SK-N-SH (cell line): ENCODE results near the gene SELENOM. TPM values are rescaled to one million over a fixed set of nuclear protein-coding genes. Genes with fewer than 3 reads are reported as not detected.

Source experiments
- CTCF ChIA-PET: fragments of 300-600, 350-600 bp; formaldehyde crosslinking; extraction: SDS; loops from one replicate; lab custom pipeline; 2021; lab: Yijun Ruan, JAX
- POLR2A ChIA-PET: fragments of 350-600 bp; sonication (Branson Sonifier 250); formaldehyde crosslinking; extraction: SDS; loops from one replicate; lab custom pipeline; 2020; ENCODE audit warnings: antibody characterized with exemption, inconsistent platforms; lab: Yijun Ruan, JAX
- DNase-seq: peaks from one replicate; pipeline ENCODE4 v3.0.0; 2012
- H2AFZ ChIP-seq: fragments of 200-600 bp; sonication (generic); 2 replicates; pipeline ENCODE4 v1.8.1; 2016; ENCODE audit warnings: antibody characterized with exemption, mild to moderate bottlenecking, low read depth
- H3F3A ChIP-seq: fragments of 200-600 bp; sonication (generic); replicated peaks from 2 replicates; pipeline ENCODE3; 2016; ENCODE audit warnings: antibody characterized with exemption, mild to moderate bottlenecking; ENCODE audit not compliant: insufficient read depth
- H3K27ac ChIP-seq, 2 experiments: fragments of 200-500 bp in 1 of 2; fragments of 200-600 bp in 1 of 2; sonication (Bioruptor generic) in 1 of 2; sonication (generic), shearing (Covaris generic) in 1 of 2; 2 replicates each; pipeline versions ENCODE4 v1.5.1 to v1.6.1; 2014 to 2016; ENCODE audit warnings: low read depth in 2 of 2, inconsistent platforms in 1 of 2, low read length in 1 of 2, mild to moderate bottlenecking in 1 of 2, mixed read lengths in 1 of 2
- H3K27me3 ChIP-seq: fragments of 200-600 bp; sonication (generic), shearing (Covaris generic); 2 replicates; pipeline ENCODE4 v1.6.1; 2016; ENCODE audit warnings: mixed run types; ENCODE audit not compliant: insufficient read depth
- H3K36me3 ChIP-seq, 2 experiments: fragments of 200-500 bp in 1 of 2; fragments of 200-600 bp in 1 of 2; sonication (Bioruptor generic) in 1 of 2; sonication (generic) in 1 of 2; replicated peaks in 1 of 2; 2 replicates each; pipeline versions ENCODE3 to v1.5.1; 2014 to 2016; ENCODE audit warnings: low read length in 1 of 2, mild to moderate bottlenecking in 1 of 2; ENCODE audit not compliant: insufficient read depth in 2 of 2, control insufficient read depth in 1 of 2
- H3K4me1 ChIP-seq, 2 experiments: fragments of 200-500 bp in 1 of 2; fragments of 200-600 bp in 1 of 2; sonication (Bioruptor generic) in 1 of 2; sonication (generic), shearing (Covaris generic) in 1 of 2; 2 replicates each; pipeline versions ENCODE4 v1.5.1 to v1.6.1; 2014 to 2016; ENCODE audit warnings: low read depth in 1 of 2, low read length in 1 of 2, mixed run types in 1 of 2; ENCODE audit not compliant: insufficient read depth in 2 of 2, control insufficient read depth in 1 of 2
- H3K4me2 ChIP-seq: fragments of 200-600 bp; sonication (generic), shearing (Covaris generic); 2 replicates; pipeline ENCODE4 v1.6.1; 2017; ENCODE audit warnings: mixed run types
- H3K4me3 ChIP-seq, 2 experiments: fragments of 200-500 bp in 1 of 2; fragments of 200-600 bp in 1 of 2; sonication (Bioruptor generic) in 1 of 2; sonication (generic), shearing (Covaris generic) in 1 of 2; 2 replicates each; pipeline versions ENCODE4 v1.5.1 to v1.8.1; 2014 to 2016; ENCODE audit warnings: low read depth in 2 of 2, inconsistent platforms in 1 of 2, low read length in 1 of 2, mild to moderate bottlenecking in 1 of 2, mixed read lengths in 1 of 2, moderate library complexity in 1 of 2
- H3K79me2 ChIP-seq: fragments of 200-600 bp; sonication (generic); 2 replicates; pipeline ENCODE4 v1.8.1; 2017; ENCODE audit warnings: mild to moderate bottlenecking; ENCODE audit not compliant: insufficient read depth
- H3K9ac ChIP-seq: fragments of 200-600 bp; sonication (generic); 2 replicates; pipeline ENCODE4 v1.6.1; 2017; ENCODE audit warnings: mixed run types
- H3K9me2 ChIP-seq: fragments of 200-600 bp; sonication (generic); 2 replicates; pipeline ENCODE4 v1.6.1; 2017; ENCODE audit warnings: mixed run types
- H3K9me3 ChIP-seq: fragments of 200-600 bp; sonication (generic); 2 replicates; pipeline ENCODE4 v1.6.1; 2017; ENCODE audit warnings: mixed run types, mild to moderate bottlenecking, moderate library complexity
- H4K20me1 ChIP-seq: fragments of 200-600 bp; sonication (generic); 2 replicates; pipeline ENCODE4 v1.6.1; 2017; ENCODE audit warnings: mild to moderate bottlenecking, mixed run types; ENCODE audit not compliant: insufficient read depth
- CHD2 ChIP-seq: fragments of 150-350 bp; IDR thresholded peaks from 2 replicates; pipeline ENCODE4 v1.6.1; 2018; ENCODE audit warnings: low read length; ENCODE audit not compliant: partially characterized antibody
- EP300 ChIP-seq, 2 experiments: IDR thresholded peaks; 2 replicates each; pipeline versions ENCODE4 v1.4.0 to v1.6.1; 2012; ENCODE audit warnings: borderline replicate concordance in 1 of 2, low read depth in 1 of 2, low read length in 1 of 2
- FOSL2 ChIP-seq: IDR thresholded peaks from 2 replicates; pipeline ENCODE4 v1.4.0; 2012; ENCODE audit warnings: low read depth, mild to moderate bottlenecking, moderate library complexity, borderline replicate concordance
- FOXJ3 ChIP-seq: sonication (generic); formaldehyde crosslinking; IDR thresholded peaks from 2 replicates; pipeline ENCODE4 v1.5.1; 2020; ENCODE audit warnings: mild to moderate bottlenecking, missing genetic modification reagents
- FOXM1 ChIP-seq: IDR thresholded peaks from 2 replicates; pipeline ENCODE4 v1.4.0; 2012; ENCODE audit warnings: low read depth, mild to moderate bottlenecking
- GABPA ChIP-seq: IDR thresholded peaks from 2 replicates; pipeline ENCODE4 v1.4.0; 2012; ENCODE audit warnings: low read depth, mild to moderate bottlenecking
- GATA2 ChIP-seq: sonication (generic); formaldehyde crosslinking; IDR thresholded peaks from 2 replicates; pipeline ENCODE4 v1.5.0; 2020; ENCODE audit warnings: mild to moderate bottlenecking, missing genetic modification reagents
- JUND ChIP-seq: IDR thresholded peaks from 2 replicates; pipeline ENCODE4 v1.4.0; 2012
- MEF2A ChIP-seq: IDR thresholded peaks from 2 replicates; pipeline ENCODE4 v1.4.0; 2012; ENCODE audit warnings: low read depth, borderline replicate concordance
- MXI1 ChIP-seq: IDR thresholded peaks from 2 replicates; pipeline ENCODE4 v1.6.1; 2012; ENCODE audit warnings: mild to moderate bottlenecking, low read depth, low read length, improper control_type of control experiment
- POLR2AphosphoS5 ChIP-seq: IDR thresholded peaks from 2 replicates; pipeline ENCODE4 v1.6.1; 2012; ENCODE audit warnings: low read depth, low read length
- RAD21 ChIP-seq: IDR thresholded peaks from 2 replicates; pipeline ENCODE4 v1.6.1; 2012; ENCODE audit warnings: mild to moderate bottlenecking, low read length
- RCOR1 ChIP-seq: fragments of 150-350 bp; IDR thresholded peaks from 2 replicates; pipeline ENCODE4 v1.6.1; 2017; ENCODE audit warnings: antibody characterized with exemption, low read length
- RFX5 ChIP-seq: IDR thresholded peaks from 2 replicates; pipeline ENCODE4 v1.6.1; 2012; ENCODE audit warnings: mild to moderate bottlenecking, improper control_type of control experiment, low read length
- SIN3A ChIP-seq: IDR thresholded peaks from 2 replicates; pipeline ENCODE4 v1.6.1; 2012; ENCODE audit warnings: low read depth, mild to moderate bottlenecking, low read length, moderate library complexity, borderline replicate concordance
- TAF1 ChIP-seq: IDR thresholded peaks from 2 replicates; pipeline ENCODE4 v1.6.1; 2012; ENCODE audit warnings: low read depth, mild to moderate bottlenecking, low read length, moderate library complexity, borderline replicate concordance
- TCF12 ChIP-seq: IDR thresholded peaks from 2 replicates; pipeline ENCODE4 v1.4.0; 2012
- WGBS: methylation state at CpG from one replicate; pipeline ENCODE4 v1.1.6; 2017; ENCODE audit warnings: low lambda C conversion rate; 5-methylcytosine and 5-hydroxymethylcytosine counted together
- polyA plus RNA-seq, 3 experiments: library from polyadenylated mRNA; depleted of rRNA; stranded (reverse); fragments of >200 nt; gene quantifications; 2 replicates each; pipeline ENCODE4 v1.2.3, GENCODE V29; 2012
- TF ChIP-seq, protein P1 (sequence below): IDR thresholded peaks from 2 replicates; pipeline ENCODE4 v1.4.0; 2012; ENCODE audit warnings: low read depth, borderline replicate concordance
- TF ChIP-seq, protein P2 (sequence below): fragments of 200-600 bp; sonication (generic); IDR thresholded peaks from 2 replicates; pipeline ENCODE4 v1.6.1; 2017; ENCODE audit warnings: antibody characterized with exemption, mild to moderate bottlenecking, moderate library complexity
- TF ChIP-seq, protein P3 (sequence below): fragments of 150-350 bp; IDR thresholded peaks from 2 replicates; pipeline ENCODE4 v1.6.1; 2016; ENCODE audit warnings: mild to moderate bottlenecking, low read depth, low read length

SELENOM gene
- polyA plus RNA-seq, 1 of the 3 experiments (the other 2 are of a cell fraction): 117 TPM

DNA sequence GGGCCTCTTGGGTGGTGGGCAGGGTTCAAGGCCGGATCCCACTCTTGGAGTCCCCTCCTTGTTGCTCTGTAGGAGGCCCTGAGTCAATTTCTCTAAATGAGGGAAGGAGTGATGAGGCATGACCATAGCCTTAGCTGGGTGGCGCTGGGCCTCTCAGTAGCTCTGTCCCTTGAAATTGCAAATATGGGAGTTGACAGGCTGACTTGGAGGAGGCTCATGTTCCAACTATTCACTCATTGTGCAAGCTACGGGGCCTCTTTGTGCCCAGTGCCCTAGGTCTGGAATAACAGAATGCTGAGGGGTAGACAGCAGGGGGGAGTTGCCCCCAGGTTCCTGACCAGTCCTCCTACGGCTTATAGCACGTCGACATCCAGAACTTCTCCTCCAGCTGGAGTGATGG is 8.0 kb downstream of the SELENOM start:
- H3K9ac ChIP-seq: no peak overlapping the region
- no peak for DNase-seq
- no peaks in the 10 kb centered on the region for H3K9me2 ChIP-seq
- H3K27ac ChIP-seq: no peak overlapping the region
- no peak overlapping the region for H2AFZ ChIP-seq
- peaks cover 6 to 27% of the 10 kb centered on the region in 2 experiments for H3K36me3 ChIP-seq
- no peak overlapping the region for H3K4me2 ChIP-seq
- ChIA-PET CTCF (interaction anchor here (1.0 to 2.2 kb wide), 4 partner anchors 8 to 14 kb away, joined by 3 to 10 read pairs (median 5); partner anchors contain the start of gene SELENOM), POLR2A (no interaction called here)
- 92% methylated on average over 3 of the region's 6 CpGs for WGBS
- TF ChIP-seq GATA2: no peak
- no peak for TF ChIP-seq MEF2A
- TF ChIP-seq JUND: no peak
- TF ChIP-seq RAD21: no peak
- TF ChIP-seq RCOR1: no peak
- TF ChIP-seq, protein P1, sequence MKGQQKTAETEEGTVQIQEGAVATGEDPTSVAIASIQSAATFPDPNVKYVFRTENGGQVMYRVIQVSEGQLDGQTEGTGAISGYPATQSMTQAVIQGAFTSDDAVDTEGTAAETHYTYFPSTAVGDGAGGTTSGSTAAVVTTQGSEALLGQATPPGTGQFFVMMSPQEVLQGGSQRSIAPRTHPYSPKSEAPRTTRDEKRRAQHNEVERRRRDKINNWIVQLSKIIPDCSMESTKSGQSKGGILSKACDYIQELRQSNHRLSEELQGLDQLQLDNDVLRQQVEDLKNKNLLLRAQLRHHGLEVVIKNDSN: no peak
- no peak for TF ChIP-seq FOXM1
- no peak for TF ChIP-seq TCF12
- TF ChIP-seq, protein P2, sequence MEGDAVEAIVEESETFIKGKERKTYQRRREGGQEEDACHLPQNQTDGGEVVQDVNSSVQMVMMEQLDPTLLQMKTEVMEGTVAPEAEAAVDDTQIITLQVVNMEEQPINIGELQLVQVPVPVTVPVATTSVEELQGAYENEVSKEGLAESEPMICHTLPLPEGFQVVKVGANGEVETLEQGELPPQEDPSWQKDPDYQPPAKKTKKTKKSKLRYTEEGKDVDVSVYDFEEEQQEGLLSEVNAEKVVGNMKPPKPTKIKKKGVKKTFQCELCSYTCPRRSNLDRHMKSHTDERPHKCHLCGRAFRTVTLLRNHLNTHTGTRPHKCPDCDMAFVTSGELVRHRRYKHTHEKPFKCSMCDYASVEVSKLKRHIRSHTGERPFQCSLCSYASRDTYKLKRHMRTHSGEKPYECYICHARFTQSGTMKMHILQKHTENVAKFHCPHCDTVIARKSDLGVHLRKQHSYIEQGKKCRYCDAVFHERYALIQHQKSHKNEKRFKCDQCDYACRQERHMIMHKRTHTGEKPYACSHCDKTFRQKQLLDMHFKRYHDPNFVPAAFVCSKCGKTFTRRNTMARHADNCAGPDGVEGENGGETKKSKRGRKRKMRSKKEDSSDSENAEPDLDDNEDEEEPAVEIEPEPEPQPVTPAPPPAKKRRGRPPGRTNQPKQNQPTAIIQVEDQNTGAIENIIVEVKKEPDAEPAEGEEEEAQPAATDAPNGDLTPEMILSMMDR: no peak
- no peak for TF ChIP-seq FOXJ3 (CRISPR knock-in tag)
- no peaks in the 10 kb centered on the region for H3K27me3 ChIP-seq
- H3K4me1 ChIP-seq: no peaks in the 10 kb centered on the region; a peak in 1 of 4 replicates
- H3K9me3 ChIP-seq: no peaks in the 10 kb centered on the region
- peaks cover 23% of the 10 kb centered on the region for H3F3A ChIP-seq
- no peak overlapping the region for H3K4me3 ChIP-seq
- no peaks in the 10 kb centered on the region for H4K20me1 ChIP-seq
- H3K79me2 ChIP-seq: no peaks in the 10 kb centered on the region

DNA sequence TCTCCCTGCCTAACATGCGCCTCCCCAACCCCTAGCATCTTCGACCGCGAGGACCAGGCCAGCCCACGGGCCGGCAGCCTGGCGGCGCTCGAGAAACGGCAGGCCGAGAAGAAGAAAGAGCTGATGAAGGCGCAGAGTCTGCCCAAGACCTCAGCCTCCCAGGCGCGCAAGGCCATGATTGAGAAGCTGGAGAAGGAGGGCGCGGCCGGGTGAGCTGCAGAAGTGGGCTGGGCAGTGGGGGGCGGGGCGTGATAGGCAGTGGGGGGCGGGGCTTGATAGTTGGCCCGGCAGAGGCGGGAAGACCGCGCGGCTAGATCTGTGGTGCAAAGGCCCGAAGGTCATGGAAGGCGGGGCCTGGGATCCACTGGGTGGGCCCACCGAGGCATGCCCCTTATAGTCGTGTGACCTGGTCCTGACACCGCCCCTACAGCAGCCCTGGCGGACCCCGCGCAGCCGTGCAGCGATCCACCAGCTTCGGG is 8.7 kb downstream of the SELENOM start:
- Histone ChIP-seq H3K9me2 (no peaks in the 10 kb centered on the region), H3K9me3 (no peaks in the 10 kb centered on the region), H3F3A (peaks cover 23% of the 10 kb centered on the region), H3K4me3 (no peak overlapping the region), H3K4me1 (no peaks in the 10 kb centered on the region; a peak in 1 of 4 replicates), H3K27me3 (no peaks in the 10 kb centered on the region), H2AFZ (no peak overlapping the region), H3K9ac (no peak overlapping the region), H3K36me3 (peaks cover 6 to 24% of the 10 kb centered on the region in 2 experiments), H3K4me2 (no peak overlapping the region), H3K27ac (no peak overlapping the region), H3K79me2 (no peaks in the 10 kb centered on the region), H4K20me1 (no peaks in the 10 kb centered on the region)
- ChIA-PET CTCF (interaction anchor here (0.6 to 2.2 kb wide), 5 partner anchors 9 to 215 kb away, joined by 3 to 10 read pairs (median 3); partner anchors contain the start of genes RNF185 and SELENOM), POLR2A (no interaction called here)
- no peak for TF ChIP-seq TAF1
- TF ChIP-seq MEF2A: no peak
- TF ChIP-seq FOSL2: no peak
- TF ChIP-seq, protein P3, sequence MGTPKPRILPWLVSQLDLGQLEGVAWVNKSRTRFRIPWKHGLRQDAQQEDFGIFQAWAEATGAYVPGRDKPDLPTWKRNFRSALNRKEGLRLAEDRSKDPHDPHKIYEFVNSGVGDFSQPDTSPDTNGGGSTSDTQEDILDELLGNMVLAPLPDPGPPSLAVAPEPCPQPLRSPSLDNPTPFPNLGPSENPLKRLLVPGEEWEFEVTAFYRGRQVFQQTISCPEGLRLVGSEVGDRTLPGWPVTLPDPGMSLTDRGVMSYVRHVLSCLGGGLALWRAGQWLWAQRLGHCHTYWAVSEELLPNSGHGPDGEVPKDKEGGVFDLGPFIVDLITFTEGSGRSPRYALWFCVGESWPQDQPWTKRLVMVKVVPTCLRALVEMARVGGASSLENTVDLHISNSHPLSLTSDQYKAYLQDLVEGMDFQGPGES: no peak
- no peak for TF ChIP-seq POLR2AphosphoS5
- no peak for TF ChIP-seq CHD2
- TF ChIP-seq RCOR1: no peak
- no peak for TF ChIP-seq MXI1
- TF ChIP-seq, protein P1: no peak
- TF ChIP-seq EP300 (IDR thresholded peaks at IDR 0.05; ENCODE audit: borderline replicate concordance in 1 of 2, low read depth in 1 of 2, low read length in 1 of 2): no peak
- TF ChIP-seq SIN3A: no peak
- TF ChIP-seq RFX5: no peak
- TF ChIP-seq GABPA: no peak
- WGBS: 96% methylated on average over 35 of the region's 36 CpGs
- peak; percentile 58 for DNase-seq
